Activated T-helper 1 cell treated with anti-CD3 and anti-CD28 coated beads, Interleukin-12 subunit alpha, Interleukin-12 subunit beta, Interleukin-2, Interleukin-4 antibody, amounts not matched to agents 30 ng/mL and 10 ng/mL and 1 ng/mL, durations not matched to agents 14 hours and 24 hours and 36 hours (primary cell): Measurements from ENCODE around the gene DDX46. TPM values are rescaled to one million over a fixed set of nuclear protein-coding genes. Genes with fewer than 3 reads are reported as not detected.
A peak's percentile ranks its signal among the peaks of the same experiment; 100 is the strongest.

Source experiments
- DNase-seq: peaks from one replicate; pipeline ENCODE4 v3.0.0; 2021; ENCODE audit warnings: low spot score
- H3K27ac Mint-ChIP-seq: one replicate; pipeline ENCODE4 v1.8.0; 2021; ENCODE audit warnings: mild to moderate bottlenecking, mixed read lengths
- H3K27me3 Mint-ChIP-seq: one replicate; pipeline ENCODE4 v1.8.0; 2022; ENCODE audit warnings: mild to moderate bottlenecking, moderate library complexity, mixed read lengths; ENCODE audit not compliant: insufficient read depth
- H3K36me3 Mint-ChIP-seq: one replicate; pipeline ENCODE4 v1.8.0; 2021; ENCODE audit warnings: low read depth, mixed read lengths
- H3K4me1 Mint-ChIP-seq: one replicate; pipeline ENCODE4 v1.8.0; 2021; ENCODE audit warnings: low read depth, mixed read lengths
- H3K4me3 Mint-ChIP-seq: one replicate; pipeline ENCODE4 v1.8.0; 2021; ENCODE audit warnings: mild to moderate bottlenecking, moderate library complexity, mixed read lengths
- H3K9me3 Mint-ChIP-seq: one replicate; pipeline ENCODE4 v1.8.0; 2021; ENCODE audit warnings: mixed read lengths
- intact Hi-C: fragments of 100-400 bp; cut with micrococcal nuclease; formaldehyde crosslinking; loops from one replicate; pipeline ENCODE4 v1.15.1; 2024
- total RNA-seq: library from RNA; stranded (reverse); gene quantifications from 2 replicates; pipeline ENCODE4 v1.2.3, GENCODE V29; 2022

DDX46 gene
- total RNA-seq, 1 donor from 2014 or later = 78.3 TPM

DNA sequence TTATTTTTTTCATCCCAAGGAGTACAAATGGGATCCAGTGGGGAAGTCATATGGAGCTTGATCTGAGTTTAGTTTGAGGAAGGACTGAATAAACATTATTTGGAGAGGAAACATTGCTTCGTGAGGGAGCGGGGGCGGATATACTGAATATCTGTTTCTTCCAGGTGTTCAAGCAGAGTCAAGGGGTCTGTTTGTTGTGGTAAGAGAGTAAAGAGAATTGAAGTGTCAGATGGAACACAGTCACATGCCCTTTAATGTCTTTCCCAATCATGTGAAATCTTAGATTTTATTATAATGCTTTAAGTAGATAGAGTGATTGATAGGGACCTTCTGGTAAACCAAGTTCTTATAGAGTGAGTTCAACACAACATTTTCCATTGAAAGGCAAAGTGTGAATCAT, 33.7 kb downstream of the DDX46 start:
- DNase-seq = no peak
- Mint-ChIP-seq H3K9me3 (no peaks in the 10 kb centered on the region), H3K4me3 (no peak overlapping the region), H3K27ac (no peak overlapping the region), H3K27me3 (no peaks in the 10 kb centered on the region), H3K4me1 (no peaks in the 10 kb centered on the region), H3K36me3 (peaks cover 45% of the 10 kb centered on the region)
- intact Hi-C loops = no loop called here

DNA sequence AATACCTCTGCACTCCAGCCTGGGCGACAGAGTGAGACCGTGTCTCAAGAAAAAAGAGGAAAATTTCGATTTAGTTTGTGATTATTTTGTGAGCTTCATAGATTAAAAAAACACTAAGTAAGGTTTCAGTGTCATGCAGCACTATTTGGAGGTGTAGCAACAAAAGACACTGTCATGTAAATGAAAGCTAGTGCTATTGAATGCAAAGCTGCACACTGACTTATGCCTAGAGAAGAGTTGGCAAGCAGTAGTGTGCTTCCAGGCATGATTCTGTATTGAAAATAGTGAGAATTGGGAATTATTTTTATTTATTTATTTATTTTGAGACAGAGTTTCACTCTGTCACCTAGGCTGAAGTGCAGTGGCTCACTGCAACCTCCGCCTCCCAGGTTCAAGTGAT, 34.5 kb downstream of the DDX46 start:
- Mint-ChIP-seq H3K27ac (no peak overlapping the region), H3K4me3 (no peak overlapping the region), H3K36me3 (peaks cover 50% of the 10 kb centered on the region), H3K4me1 (no peaks in the 10 kb centered on the region), H3K9me3 (no peaks in the 10 kb centered on the region), H3K27me3 (no peaks in the 10 kb centered on the region)
- DNase-seq = no peak
- intact Hi-C loops = no loop called here

DNA sequence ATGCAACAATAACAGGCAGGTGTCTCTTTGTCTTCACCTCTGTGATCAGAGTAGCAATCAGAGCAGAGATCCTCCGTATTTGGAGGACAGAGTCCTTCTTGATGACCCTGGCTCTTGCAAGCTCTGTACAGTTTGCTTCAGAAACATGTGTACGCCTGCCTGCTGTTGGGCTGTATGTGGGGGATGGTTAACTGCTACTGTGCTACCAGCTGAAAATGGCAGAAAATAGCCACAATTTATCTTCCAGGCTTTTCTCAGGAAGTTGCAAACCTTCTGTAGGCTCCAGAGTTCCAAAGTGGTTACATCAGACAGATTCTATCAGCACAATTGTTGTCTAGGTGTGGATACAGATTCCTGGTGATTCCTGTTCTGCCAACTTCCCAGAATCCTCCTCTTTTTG, 35.5 kb downstream of the DDX46 start:
- Mint-ChIP-seq H3K4me1 (no peaks in the 10 kb centered on the region), H3K27me3 (no peaks in the 10 kb centered on the region), H3K9me3 (no peaks in the 10 kb centered on the region), H3K36me3 (peaks cover 55% of the 10 kb centered on the region), H3K27ac (no peak overlapping the region), H3K4me3 (no peak overlapping the region)
- intact Hi-C loops = no loop called here
- no peak for DNase-seq

DNA sequence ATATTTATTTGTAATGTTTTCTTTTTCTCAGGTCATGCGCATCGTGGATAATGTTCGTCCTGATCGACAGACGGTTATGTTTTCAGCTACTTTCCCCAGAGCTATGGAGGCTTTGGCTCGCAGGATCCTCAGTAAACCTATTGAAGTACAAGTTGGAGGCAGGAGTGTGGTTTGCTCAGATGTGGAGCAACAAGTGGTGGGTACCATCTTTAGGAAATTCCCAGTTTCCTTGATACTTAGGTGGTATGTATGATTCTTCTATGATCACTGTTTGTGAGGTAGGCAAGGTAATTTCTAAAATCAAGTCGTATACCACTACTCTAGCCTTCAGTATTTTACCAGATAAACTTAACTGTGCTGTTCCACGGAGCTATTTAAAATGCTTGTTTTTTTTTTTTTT, 36.2 kb downstream of the DDX46 start:
- Mint-ChIP-seq H3K4me3 (no peak overlapping the region), H3K36me3 (peaks cover 56% of the 10 kb centered on the region), H3K27me3 (no peaks in the 10 kb centered on the region), H3K9me3 (no peaks in the 10 kb centered on the region), H3K27ac (no peak overlapping the region), H3K4me1 (no peaks in the 10 kb centered on the region)
- intact Hi-C loops = no loop called here
- DNase-seq = no peak

DNA sequence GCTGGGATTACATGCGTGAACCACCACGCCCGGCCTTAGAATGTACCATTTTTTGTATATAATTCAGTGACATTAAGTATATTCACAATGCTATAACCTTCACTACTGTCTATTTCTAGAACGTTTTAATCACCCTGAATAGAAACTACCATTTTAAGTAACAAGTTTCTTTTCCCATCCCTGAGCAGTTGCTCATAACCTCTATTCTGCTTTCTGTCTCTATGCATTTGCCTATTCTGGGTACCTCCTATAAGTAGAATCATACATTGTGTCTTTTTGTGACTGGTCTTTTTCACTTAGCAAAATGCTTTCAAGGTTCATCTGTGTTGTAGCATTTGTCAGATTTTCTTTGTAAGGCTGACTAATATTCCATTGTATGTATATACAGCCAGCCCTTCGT, 39.9 kb downstream of the DDX46 start:
- Mint-ChIP-seq H3K4me3 (no peak overlapping the region), H3K4me1 (no peaks in the 10 kb centered on the region), H3K9me3 (no peaks in the 10 kb centered on the region), H3K36me3 (peaks cover 51% of the 10 kb centered on the region), H3K27ac (no peak overlapping the region), H3K27me3 (no peaks in the 10 kb centered on the region)
- intact Hi-C loops = no loop called here
- DNase-seq = no peak

DNA sequence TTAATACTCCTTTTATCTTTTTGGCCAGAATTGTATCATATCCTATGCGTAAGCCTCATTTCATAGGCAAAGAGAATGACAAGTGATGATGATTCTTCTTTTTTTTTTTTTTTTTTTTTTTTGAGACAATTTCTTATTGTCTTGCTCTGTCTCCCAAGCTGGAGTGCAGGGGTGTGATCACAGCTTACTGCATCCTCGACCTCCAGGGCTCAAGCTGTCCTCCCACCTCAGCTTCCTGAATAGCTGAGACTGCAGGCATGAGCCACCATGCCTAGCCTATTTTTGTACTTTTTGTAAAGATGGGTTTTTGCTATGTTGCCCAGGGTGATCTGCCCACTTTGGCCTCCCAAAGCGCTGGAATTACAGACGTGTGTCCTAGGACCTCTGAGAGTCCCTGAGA, 45.2 kb downstream of the DDX46 start:
- no peaks in the 10 kb centered on the region for H3K27me3 Mint-ChIP-seq
- H3K4me1 Mint-ChIP-seq = no peaks in the 10 kb centered on the region
- no peak overlapping the region for H3K27ac Mint-ChIP-seq
- no peaks in the 10 kb centered on the region for H3K9me3 Mint-ChIP-seq
- peaks cover 26% of the 10 kb centered on the region for H3K36me3 Mint-ChIP-seq
- intact Hi-C loops = no loop called here
- no peak overlapping the region for H3K4me3 Mint-ChIP-seq
- no peak for DNase-seq

DNA sequence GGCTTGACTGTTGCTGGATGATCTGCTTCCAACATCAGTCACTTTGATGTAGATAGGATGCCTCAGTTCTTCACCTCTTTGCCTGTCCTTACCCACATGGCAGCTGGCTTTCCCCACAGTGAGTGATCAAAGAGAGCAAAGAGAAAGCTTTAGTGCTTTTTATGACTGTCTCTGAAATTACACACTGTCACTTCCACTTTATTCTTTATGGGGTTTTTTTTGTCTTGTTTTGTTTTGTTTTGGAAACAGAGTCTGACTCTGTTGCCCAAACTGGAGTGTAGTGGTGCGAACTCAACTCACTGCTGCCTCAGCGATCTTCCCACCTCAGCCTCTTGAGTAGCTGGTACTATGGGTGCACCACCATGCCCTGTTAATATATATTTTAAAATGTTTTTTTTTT, 54.8 kb downstream of the DDX46 start:
- Mint-ChIP-seq H3K36me3 (peaks cover 33% of the 10 kb centered on the region), H3K4me1 (peaks cover 9% of the 10 kb centered on the region), H3K9me3 (no peaks in the 10 kb centered on the region), H3K27ac (peak overlapping the region; percentile 77), H3K27me3 (no peaks in the 10 kb centered on the region), H3K4me3 (no peak overlapping the region)
- DNase-seq = peak; percentile 29
- intact Hi-C loops = loop anchor here (2.0 to 5.0 kb wide), 2 partner anchors 61 to 206 kb away; partner anchors contain the start of gene TXNDC15

DNA sequence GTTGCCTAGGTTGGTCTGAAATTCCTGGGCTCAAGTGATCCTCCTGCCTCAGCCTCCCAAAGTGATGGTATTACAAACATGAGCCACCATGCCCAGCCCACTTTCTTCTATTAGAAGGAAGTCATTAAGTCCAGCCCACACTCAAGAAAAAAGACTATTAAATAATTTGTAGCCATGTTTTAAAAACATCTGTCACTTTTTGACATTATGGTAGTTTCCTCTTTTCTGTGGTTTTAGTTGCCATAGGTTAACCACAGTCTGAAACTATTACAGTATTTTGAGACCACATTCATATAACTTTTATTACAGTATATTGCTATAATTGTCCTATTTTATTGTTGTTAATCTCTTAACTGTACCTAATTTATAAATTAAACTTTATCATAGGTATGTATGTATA, 55.2 kb downstream of the DDX46 start:
- H3K9me3 Mint-ChIP-seq = no peaks in the 10 kb centered on the region
- intact Hi-C loops = loop anchor here (1.0 to 5.0 kb wide), 3 partner anchors 31 to 207 kb away; partner anchors contain the start of genes C5orf24 and TXNDC15
- H3K4me3 Mint-ChIP-seq = no peak overlapping the region
- no peak overlapping the region for H3K27ac Mint-ChIP-seq
- DNase-seq = no peak
- H3K36me3 Mint-ChIP-seq = peaks cover 33% of the 10 kb centered on the region
- H3K27me3 Mint-ChIP-seq = no peaks in the 10 kb centered on the region
- peaks cover 9% of the 10 kb centered on the region for H3K4me1 Mint-ChIP-seq

DNA sequence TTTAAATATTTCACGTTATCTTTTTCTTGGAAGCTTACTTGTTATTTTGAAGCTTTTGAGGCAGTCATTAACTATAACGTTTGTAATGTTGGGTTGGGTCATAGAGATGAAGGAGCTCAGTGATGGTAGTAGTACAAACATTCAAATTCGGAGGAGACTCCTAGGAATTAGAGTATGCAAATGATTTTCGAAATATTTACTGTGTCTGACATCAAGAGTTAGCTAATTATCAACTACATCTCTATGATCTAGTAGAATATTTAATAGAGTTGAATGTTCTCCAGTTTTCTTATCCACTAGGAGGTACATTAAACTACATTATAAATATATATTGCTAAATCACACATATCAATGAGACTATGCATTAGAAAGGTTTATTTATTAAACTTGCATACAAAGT, 58.4 kb downstream of the DDX46 start:
- H3K36me3 Mint-ChIP-seq = peaks cover 32% of the 10 kb centered on the region
- H3K9me3 Mint-ChIP-seq = no peaks in the 10 kb centered on the region
- no peak for DNase-seq
- intact Hi-C loops = no loop called here
- H3K4me3 Mint-ChIP-seq = no peak overlapping the region
- H3K4me1 Mint-ChIP-seq = peaks cover 9% of the 10 kb centered on the region
- H3K27me3 Mint-ChIP-seq = no peaks in the 10 kb centered on the region
- no peak overlapping the region for H3K27ac Mint-ChIP-seq

DNA sequence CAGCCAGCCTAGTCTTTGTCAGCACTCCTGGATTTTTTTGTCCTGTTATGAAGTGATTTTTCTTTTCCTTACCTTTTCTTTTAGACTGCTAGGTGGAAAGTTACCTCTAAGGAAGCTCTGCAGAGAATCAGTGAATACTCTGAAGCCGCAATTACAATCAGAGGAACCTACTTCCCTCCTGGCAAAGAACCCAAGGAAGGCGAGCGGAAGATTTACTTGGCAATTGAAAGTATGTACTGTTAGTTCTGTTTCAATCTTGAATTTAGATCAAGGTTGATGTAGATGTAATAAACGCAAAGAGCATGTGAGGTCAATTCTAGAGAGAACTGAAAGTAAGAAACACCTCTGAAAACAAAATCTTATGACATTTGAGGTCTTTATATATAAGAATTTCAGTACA, 60.2 kb downstream of the DDX46 start:
- Mint-ChIP-seq H3K9me3 (no peaks in the 10 kb centered on the region), H3K27ac (no peak overlapping the region), H3K27me3 (no peaks in the 10 kb centered on the region), H3K4me1 (peaks cover 2% of the 10 kb centered on the region), H3K4me3 (no peak overlapping the region), H3K36me3 (peaks cover 23% of the 10 kb centered on the region)
- no peak for DNase-seq
- intact Hi-C loops = no loop called here

DNA sequence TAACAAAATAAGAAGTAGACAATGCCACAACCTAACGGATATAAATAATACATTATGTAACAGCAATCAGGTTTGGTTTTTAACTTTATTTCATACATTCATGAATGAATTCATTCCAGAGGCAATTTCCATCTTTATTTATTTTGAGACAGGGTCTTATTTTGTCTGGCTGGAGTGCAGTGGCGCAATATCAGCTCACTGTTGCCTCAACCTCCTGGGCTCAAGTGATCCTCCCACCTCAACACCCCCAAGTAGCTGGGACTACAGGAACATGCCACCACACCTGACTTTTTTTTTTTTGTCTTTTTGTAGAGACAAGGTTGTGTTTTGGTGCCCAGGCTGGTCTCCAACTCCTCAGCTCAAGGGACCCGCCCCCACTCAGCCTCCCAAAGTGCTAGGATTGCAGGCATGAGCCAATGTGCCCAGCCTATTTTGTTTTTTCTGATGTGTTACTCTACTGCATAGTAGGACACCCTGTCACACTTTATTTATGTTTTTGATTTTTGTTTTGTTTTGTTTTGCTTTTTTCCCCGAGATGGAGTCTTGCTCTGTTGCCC, 60.9 kb downstream of the DDX46 start:
- no peaks in the 10 kb centered on the region for H3K27me3 Mint-ChIP-seq
- H3K36me3 Mint-ChIP-seq = peaks cover 21% of the 10 kb centered on the region
- no peak overlapping the region for H3K4me3 Mint-ChIP-seq
- H3K27ac Mint-ChIP-seq = no peak overlapping the region
- H3K4me1 Mint-ChIP-seq = no peaks in the 10 kb centered on the region
- H3K9me3 Mint-ChIP-seq = no peaks in the 10 kb centered on the region
- intact Hi-C loops = no loop called here
- DNase-seq = no peak

DNA sequence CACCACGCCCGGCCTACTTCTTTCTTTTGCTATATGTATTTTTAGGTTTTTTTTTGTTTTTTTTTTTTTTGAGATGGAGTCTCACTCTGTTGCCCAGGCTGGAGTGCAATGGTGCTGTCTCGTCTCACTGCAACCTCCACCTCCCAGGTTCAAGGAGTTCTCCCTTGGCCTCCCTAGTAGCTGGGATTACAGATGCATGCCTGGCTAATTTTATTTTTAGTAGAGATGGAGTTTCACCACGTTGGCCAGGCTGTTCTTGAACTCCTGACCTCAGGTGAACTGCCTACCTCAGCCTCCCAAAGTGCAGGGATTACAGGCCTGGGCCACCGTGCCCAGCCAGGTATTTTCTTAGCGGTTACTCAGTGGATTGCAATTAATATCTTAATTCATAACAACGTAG, 63.3 kb downstream of the DDX46 start:
- H3K27me3 Mint-ChIP-seq = no peaks in the 10 kb centered on the region
- intact Hi-C loops = no loop called here
- no peak overlapping the region for H3K27ac Mint-ChIP-seq
- no peak for DNase-seq
- H3K36me3 Mint-ChIP-seq = peaks cover 29% of the 10 kb centered on the region
- no peaks in the 10 kb centered on the region for H3K4me1 Mint-ChIP-seq
- H3K4me3 Mint-ChIP-seq = no peak overlapping the region
- no peaks in the 10 kb centered on the region for H3K9me3 Mint-ChIP-seq

DNA sequence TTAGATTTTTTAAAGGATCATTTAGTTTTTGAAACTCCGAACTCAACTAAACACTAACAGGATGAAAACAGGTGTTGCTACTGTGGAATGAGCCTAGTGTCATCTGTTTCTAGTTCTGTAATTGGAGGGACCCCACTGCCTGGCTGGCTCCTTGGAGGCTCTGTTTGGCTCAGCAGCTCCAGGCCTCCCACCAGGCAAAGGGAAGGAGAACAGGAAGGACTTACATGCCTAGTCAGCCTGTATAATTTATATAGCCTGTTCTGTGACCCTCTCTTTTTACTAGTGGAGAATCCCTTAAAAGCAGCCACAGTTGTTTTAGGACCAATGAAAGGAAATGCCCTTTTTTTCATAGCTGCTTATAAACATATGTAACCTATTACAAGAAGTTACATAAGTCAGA, 66.1 kb downstream of the DDX46 start:
- Mint-ChIP-seq H3K36me3 (peaks cover 23% of the 10 kb centered on the region), H3K27me3 (no peaks in the 10 kb centered on the region), H3K4me3 (no peak overlapping the region), H3K4me1 (no peaks in the 10 kb centered on the region), H3K27ac (no peak overlapping the region), H3K9me3 (no peaks in the 10 kb centered on the region)
- DNase-seq = no peak
- intact Hi-C loops = no loop called here

DNA sequence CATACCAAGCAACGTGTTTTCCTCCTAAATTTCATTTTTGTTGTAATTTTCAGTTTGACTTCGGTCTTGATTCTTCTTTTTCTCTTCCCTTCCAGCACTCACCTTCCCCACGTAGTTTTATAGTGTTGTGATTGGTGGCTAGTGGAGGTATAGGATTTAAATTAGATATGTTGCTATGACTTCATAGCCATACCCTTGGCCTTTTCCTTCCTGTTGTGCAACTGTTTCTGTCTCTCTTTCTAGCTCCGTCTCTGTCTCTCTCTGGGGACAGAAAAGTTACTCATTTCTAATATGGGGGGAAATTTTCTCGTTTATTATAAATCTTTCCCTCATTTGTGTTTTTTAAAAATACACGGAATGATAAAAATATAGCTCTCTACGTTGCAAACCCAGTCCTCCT, 66.6 kb downstream of the DDX46 start:
- DNase-seq = no peak
- Mint-ChIP-seq H3K27ac (no peak overlapping the region), H3K27me3 (no peaks in the 10 kb centered on the region), H3K9me3 (no peaks in the 10 kb centered on the region), H3K36me3 (peaks cover 23% of the 10 kb centered on the region), H3K4me3 (no peak overlapping the region), H3K4me1 (no peaks in the 10 kb centered on the region)
- intact Hi-C loops = no loop called here
